ENCODE measurements around the gene MARVELD3.

DNA sequence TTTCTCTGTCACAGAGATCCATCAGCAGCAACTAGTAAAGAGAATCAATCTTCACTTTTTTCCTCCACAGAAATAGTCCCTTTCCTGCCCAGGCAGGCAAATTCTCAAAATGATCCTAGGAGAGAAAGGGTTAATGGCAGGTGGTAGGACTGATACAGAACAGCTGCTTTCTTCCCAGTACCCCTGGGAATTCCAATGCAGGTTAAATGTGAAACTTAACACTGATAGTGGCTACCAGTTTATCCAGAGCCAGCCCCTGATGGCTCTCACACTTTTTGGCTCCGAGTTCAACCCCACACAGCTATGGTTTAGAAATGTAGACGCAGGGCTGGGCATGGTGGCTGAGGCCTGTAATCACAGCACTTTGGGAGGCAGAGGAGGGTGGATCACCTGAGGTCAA lies 22.2 kb downstream of the MARVELD3 start:
- no peak for TF ChIP-seq CTCF (IDR thresholded peaks at IDR 0.05)
- no peak for TF ChIP-seq POLR2A (IDR thresholded peaks at IDR 0.05)

Data from body of pancreas (tissue), 4 donors.